Activated CD4-positive, alpha-beta T cell treated with anti-CD3 and anti-CD28 coated beads, Interleukin-2, amount 50 U/mL, for 24 hours (primary cell): Measurements from ENCODE around the gene STAB2.
"Not testable (repeated sequence)": the region's sequence is repeated elsewhere in the genome, so short reads cannot be mapped to it uniquely, and the experiment has no call there.

ENCODE experiments used
- DNase-seq, 2 donors: peaks; one replicate each; pipeline ENCODE4 v3.0.0-alpha.2; 2020; ENCODE audit warnings: low read depth in 1 of 2, low spot score in 1 of 2

The STAB2 gene

DNA sequence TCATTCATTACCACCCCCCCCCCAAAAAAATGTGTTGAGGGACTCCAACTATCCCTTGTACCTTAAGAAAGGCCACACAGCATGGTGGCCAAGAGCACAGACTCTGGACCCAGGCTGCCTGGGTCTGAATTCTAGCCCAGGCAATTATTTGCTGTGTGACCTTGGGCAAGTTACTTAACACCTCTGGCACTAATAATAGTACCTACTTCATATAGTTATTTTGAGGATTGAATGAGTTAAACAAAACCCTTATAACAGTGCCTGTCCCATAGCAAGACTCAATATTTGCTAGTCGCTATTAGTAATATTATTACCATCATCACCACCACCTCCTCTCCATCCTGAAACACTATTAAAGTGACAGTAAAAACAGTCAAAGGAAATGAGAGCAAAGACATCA lies 216.8 kb downstream of the STAB2 start:
- no peak for DNase-seq

- no peak for DNase-seq
These were observed 218.7 kb downstream of the STAB2 start for GRCh38 chr12:103805655-103806360.

GRCh38 chr12:103806803-103807202 lies 219.7 kb downstream of the STAB2 start:
- DNase-seq: no peak

- no peak for DNase-seq
These were observed 220.6 kb downstream of the STAB2 start for GRCh38 chr12:103807561-103808238.

DNA sequence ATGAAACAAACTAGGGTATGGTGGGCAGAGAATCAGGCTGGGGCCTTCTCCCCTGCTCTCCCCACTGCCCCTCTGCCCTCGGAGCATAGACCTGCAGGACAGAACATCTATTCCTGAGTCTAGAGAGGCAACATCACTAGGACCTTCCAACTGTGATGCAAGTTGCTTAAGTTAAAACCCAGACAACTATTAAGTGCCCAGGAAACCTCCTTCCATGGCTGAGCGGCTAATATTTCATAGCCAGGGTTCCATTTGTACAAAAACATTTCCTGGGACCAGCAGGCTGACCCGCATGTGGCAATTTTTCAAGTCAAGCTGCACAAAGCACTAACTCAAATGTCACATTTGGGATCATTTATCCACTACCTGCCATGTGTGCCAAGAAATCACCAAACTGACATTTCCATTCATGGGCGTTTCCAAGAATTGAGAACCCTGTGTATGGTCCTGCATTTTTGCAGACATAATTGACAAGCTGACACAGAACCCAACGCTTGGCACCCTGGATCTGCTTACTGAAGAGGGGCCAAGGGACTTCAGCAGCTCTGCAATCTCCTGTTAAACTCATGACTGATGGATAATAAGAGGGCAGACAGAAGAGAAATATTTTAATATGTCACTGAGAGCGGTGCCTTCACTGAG lies 221.3 kb downstream of the STAB2 start:
- no peak for DNase-seq

DNA sequence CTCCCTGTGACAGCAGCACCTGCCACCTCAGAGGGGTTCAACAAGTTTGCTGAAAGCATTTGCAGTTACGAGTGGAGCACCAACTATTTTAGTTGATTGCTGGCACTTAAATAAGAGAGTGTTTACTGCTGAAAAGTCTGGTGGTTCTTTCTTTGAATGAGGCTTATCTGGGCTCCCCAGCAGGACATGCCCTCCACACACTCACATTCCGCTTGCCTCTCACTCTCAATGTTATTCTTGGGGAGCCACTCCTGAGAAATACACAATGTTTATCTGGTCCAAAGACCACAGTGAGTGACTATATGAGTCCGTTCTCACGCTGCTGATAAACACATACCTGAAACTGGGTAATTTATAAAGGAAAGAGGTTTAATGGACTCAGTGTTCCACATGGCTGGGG lies 222.1 kb downstream of the STAB2 start:
- no peak for DNase-seq

DNA sequence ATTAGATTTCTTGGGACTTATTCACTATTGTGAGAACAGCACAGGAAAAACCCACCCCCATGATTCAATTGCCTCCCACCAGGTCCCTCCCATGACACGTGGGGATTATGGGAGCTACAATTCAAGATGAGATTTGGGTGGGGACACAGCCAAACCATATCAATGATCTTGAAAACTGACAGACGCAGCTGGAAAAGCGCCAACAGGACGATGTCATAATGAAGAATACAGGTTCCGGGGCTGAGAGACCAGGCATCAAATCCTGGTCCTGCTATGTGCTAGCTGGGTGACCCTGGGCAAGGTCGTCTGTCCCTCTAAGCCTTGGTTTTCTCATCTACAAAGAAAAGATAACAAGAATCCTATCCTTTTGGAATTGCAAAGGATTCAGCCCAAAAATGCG lies 222.6 kb downstream of the STAB2 start:
- not testable (repeated sequence) for DNase-seq

- DNase-seq: no peak
These were observed 223.0 kb downstream of the STAB2 start for GRCh38 chr12:103810111-103810510.

DNA sequence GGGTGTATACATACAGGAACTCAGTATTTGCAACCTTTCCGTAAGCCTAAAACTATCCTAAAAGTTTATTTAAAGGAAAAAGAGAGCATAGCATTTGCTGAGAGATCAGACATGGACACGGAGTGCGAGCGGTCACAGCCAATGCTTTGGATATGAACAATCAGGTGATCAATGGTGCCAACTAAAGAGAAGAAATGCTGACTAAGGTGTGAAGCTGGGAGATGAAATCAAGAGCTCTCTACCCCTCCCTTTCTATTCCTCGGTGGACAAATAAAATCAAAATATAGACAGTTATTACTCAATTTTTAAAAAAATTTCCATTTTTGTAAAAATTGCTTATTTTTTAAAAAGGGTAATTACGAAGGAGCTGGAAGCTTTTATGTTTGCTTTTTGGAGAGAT lies 224.7 kb downstream of the STAB2 start:
- no peak for DNase-seq

DNA sequence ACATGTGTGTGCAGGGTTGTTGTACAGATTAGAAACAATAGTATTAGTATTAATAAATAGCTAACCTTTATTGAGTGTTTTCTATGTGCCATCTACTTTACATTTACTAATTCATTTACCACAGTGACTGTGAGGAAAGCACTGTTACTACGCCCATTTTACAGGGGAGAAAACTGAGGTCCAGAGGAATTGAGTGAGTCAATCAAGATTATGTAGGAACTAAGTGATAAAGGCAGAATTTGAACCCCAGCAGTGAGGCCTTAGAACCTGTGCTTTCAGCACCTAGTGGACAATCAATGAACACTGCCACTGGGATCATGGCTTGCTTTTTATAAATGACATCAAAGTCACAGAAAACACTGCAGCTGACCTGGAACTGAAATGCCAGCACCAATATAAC lies 225.7 kb downstream of the STAB2 start:
- no peak for DNase-seq

DNA sequence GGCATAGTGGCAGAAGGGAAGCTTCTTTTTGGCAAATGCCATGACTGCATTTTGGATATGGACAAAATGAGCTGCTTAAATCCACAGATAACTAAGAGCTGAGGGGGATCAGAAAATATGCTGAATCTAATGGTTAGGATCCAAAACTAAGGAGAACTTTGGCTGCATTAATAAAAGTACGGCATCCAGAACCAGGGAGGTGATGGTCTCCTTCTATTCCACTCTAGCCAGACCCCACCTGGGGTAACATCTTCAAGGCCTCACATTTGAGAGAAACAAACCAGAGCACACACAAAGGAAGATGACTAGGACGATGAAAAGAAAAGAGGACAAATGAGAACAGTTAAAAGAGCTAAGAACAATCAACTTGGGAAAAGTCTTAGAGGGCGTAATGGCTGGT lies 226.4 kb downstream of the STAB2 start:
- no peak for DNase-seq

- no peak for DNase-seq
These were observed 226.9 kb downstream of the STAB2 start for GRCh38 chr12:103813949-103814348.

DNA sequence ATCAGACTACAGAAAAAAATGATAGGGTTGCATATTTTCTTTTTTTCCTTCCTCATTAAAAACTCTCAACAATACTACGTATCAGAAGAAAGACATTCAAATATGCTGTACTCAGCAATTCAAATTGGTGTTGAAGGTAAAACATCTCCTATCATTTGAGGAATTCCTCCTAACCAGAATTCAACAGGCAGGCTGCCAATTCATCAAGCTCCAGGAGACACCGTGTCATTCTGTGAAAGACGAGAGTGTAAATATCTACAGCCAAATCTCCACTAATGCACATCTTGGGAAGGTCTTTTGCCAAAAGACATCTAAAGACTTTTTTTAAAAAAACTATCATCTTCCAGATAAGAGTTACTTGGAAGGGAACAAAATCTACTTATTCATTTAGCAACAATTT lies 227.4 kb downstream of the STAB2 start:
- DNase-seq: no peak
